ENCODE data around the gene GLUD1. TPM values are rescaled to one million over a fixed set of nuclear protein-coding genes. Genes with fewer than 3 reads are reported as not detected.
"Not testable (repeated sequence)": the region's sequence is repeated elsewhere in the genome, so short reads cannot be mapped to it uniquely, and the experiment has no call there.

GLUD1 gene
- polyA plus RNA-seq, 3 donors, result 139 to 191 (median 155) TPM

DNA sequence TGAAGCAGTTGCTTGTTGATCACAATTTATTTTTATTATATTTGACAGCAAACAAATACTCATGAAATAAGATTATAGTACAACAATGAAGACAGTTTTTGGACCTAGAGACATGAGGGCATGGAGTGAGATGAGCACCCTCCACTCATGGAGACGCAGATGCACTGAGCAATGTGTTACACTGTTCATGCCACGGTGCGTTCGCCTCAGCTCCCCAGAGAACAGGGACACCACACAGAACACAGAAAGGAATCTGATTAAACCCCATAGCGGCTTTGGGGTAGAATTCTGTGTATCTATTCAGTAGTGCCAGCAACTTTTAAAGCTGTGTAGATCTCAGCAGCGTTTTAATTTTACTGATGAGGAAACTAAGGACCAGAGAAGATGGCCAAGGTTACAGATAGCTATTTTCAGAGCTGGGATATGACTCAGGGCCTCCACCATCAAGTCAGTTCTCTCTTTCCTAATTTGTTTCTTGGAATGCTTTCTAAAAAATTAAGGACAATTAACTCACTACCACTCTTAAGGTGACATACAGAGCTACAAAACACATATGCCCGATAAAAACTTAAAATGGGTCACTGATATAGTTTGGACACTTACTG lies 41.0 kb downstream of the GLUD1 start:
- DNase-seq (ENCODE audit: low read depth in 3 of 3, low spot score in 2 of 3), result no peak

DNA sequence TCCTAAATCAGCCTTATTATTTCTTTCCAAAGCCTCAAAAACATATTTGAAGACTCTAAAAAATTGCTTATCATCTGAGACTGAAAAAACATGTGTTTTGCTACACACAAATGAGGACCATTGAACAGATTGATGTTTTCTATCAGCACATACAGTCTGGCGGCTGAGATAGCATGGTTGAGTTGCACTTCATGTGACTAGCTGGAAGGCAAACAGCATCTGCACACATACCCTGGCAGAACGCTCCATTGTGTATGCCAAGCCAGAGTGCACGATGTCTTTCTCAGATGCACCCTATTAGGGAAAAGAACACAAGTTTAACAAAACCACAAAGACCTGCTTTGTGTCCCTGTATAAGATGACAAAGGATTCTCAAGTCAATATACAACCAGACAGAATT lies 41.5 kb downstream of the GLUD1 start:
- no peak for DNase-seq (ENCODE audit: low read depth in 3 of 3, low spot score in 2 of 3)

DNA sequence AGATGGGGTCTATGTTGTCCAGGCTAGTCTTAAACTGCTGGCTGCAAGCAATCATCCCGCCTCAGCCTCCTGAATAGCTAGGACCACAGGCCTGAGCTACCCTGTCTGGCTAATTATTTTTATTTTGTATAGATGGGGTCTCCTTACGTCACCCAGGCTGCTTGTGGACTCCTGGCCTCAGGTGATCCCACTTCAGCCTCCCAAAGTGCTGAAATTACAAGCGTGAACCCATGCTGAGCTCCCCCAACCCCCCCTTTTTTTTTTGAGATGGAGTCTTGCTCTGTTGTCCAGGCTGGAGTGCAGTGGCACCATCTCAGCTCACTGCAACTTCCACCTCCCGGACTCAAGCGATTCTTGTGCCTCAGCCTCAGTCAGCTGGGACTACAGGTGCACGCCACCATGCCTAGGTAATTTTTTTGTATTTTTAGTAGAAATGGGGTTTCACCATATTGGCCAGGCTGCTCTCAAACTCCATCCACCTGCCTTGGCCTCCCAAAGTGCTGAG lies 49.2 kb downstream of the GLUD1 start:
- no peak for DNase-seq (ENCODE audit: low read depth in 3 of 3, low spot score in 2 of 3)

DNA sequence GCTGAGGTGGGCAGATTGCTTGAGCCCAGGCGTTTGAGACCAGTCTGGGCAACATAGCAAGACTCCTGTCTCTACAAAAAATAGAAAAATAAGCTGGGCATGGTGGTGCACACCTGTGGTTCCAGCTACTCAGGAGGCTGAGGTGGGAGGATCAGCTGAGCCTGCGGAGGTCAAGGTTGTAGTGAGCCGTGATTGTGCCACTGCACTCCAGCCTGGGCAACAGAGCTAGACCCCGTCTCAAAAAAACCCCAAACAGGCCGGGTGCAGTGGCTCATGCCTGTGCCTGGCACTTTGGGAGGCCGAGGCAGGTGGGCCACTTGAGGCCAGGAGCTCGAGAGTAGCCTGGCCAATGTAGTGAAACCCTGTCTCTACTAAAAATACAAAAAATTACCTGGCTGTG lies 51.1 kb downstream of the GLUD1 start:
- not testable (repeated sequence) for DNase-seq (ENCODE audit: low read depth in 3 of 3, low spot score in 2 of 3)

DNA sequence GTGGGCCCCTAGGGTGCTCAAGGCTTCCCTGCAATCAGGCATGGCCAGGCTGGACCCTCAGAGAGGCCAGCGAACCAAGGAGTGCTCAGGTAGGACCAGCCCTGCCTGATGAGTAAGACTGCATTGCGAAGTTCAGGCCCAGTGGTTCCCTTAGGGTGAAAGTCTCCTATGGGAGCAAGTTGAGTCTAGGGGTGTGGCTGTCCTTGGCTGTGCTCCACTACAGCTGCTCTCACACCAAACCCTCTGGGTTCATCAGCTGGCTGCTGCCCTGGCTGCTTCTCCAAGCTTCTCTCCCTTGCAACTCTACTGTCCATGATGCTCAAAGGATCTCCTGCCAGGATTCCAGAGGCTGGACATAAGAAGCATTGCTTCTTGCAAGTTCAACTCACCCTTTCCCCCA lies 55.9 kb downstream of the GLUD1 start:
- DNase-seq (ENCODE audit: low read depth in 3 of 3, low spot score in 2 of 3), result no peak

DNA sequence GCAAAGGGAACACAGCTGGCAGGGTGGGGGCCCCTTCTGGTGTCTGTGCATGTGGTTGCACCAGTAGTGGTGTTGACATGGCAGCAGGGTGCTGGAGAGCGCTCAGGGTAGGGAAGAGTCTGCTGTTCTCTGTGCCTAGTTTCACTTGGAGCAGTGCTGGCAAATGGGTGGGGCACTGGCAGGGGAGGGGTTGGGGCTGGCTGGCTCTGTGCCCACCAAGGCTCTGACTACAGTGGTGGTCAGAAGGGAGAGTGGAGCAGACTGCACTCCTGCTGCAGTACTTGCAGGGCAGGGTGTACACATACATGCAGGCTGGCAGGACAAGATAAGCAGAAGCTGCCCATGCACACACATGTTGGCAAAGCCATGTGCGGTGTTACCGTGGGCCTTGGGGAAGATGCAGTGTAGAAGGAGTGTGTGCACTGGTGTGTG lies 56.3 kb downstream of the GLUD1 start:
- DNase-seq (ENCODE audit: low read depth in 3 of 3, low spot score in 2 of 3), result no peak

DNA sequence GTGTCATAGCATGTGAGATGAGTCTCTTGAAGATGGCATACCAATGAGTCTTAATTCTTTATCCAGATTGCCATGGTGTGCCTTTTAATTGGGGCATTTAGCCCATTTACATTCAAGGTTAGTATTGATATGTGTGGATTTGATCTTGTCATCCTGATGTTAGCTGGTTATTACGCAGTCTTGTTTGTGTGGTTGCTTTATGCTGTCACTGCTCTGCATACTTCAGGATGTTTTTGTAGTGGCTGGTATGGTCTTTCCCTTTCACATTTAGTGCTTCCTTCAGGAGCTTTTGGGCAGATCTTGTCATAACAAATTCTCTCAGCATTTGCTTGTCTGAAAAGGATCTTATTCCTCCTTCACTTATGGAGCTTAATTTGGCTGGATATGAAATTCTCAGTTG lies 58.0 kb downstream of the GLUD1 start:
- DNase-seq (ENCODE audit: low read depth in 3 of 3, low spot score in 2 of 3), result no peak

DNA sequence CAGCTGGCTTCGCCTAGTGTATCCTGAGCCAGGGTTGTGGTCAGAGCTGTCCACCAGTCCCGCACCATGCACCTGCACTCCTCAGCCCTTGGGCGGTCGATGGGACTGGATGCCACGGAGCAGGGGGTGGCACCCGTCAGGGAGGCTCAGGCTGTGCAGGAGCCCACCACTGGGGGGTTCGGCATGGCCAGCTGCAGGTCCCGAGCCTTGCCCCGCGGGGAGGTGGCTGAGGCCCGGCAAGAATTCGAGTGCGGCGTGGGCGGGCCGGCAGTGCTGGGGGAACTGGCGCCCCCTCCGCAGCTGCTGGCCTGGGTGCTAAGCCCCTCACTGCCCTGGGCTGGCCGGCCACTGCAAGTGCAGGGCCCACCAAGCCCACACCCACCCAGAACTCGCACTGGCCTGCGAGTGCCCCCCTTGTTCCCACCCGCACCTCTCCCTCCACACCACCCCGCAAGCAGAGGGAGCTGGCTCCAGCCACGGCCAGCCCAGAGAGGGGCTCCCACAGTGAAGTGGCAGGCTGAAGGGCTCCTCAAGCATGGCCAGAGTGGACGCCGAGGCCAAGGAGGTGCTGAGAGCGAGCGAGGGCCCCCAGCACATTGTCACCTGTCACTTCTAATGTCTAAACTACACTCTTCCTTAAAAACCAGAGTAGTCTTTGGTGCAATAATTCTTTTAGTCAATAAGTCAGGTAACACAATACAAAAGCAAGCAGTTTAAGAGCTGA lies 63.6 kb downstream of the GLUD1 start:
- no peak for DNase-seq (ENCODE audit: low read depth in 3 of 3, low spot score in 2 of 3)

DNA sequence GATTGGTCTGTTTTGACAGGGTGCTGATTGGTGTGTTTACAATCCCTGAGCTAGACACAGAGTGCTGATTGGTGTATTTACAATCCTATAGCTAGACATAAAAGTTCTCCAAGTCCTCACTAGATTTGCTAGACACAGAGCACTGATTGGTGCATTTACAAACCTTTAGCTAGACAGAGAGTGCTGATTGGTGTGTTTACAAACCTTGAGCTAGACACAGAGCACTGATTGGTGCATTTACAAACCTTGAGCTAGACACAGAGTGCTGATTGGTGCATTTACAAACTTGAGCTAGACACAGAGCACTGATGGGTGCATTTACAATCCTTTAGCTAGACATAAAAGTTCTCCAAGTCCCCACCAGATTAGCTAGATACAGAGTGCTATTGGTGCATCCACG lies 64.2 kb downstream of the GLUD1 start:
- DNase-seq (ENCODE audit: low read depth in 3 of 3, low spot score in 2 of 3), result not testable (repeated sequence)

DNA sequence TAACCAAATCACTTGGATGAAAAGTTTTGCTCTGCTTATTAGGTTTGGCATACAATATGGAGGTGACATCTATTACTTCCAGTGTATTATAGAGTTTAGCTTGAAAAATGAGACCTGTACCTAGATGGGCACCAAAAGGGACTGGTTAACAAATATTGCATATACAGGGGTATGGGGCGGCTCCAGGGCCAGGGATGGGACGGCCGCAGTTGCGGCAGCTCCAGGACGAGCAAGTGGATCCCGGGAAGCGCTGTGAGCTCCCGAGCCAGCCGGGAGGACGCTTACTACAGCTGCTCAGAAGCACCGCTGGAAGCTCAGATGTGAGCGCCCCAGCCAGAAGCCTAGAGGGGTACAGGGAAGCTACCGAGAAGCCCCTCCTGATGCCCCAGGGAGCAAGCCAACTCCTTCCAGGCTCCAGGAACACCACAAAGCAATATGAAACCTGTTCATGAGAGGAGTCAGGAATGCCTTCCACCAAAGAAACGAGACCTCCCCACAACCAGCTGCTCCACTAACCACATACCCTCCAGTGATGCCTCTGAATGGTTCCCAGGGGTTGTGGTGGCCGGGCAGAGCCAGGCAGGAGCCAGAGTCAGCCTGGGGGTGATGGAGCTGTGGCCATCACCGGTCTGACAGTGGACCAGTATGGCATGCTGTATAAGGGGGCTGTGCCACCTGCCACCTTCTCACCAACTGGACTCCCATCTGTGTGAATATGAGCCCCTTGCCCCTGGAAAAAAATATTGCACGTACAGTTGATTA lies 67.7 kb downstream of the GLUD1 start:
- DNase-seq (ENCODE audit: low read depth in 3 of 3, low spot score in 2 of 3), result not testable (repeated sequence)

DNA sequence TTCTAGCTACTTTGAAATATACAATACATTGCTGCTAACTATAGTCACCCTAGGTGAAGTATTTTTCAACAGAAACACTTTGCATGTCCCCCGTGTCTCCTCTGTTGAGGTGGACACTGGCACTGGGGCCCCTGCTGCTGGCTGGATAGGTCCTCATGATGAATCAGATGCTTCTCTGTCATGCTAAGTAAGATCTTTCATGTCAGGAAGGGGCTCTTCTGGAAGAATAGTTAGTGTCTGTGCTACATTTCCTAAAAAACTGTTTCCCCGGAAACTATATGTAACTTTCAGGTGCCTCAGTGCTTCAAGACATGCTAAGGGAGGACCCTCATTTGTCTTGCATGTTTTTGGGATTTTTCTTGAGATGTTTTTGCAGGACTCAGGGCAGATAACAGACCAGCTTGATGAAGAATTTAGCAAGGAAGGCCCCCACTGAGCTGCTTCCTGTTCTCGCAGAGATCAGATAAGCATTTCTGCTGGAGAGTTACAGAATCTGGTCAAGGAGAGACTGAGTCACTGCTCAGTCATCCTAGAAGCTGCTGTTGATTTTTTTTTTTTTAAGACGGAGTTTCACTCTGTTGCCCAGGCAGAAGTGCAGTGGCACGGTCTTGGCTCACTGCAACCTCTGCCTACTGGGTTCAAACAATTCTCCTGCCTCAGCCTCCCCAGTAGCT lies 69.2 kb downstream of the GLUD1 start:
- DNase-seq (ENCODE audit: low read depth in 3 of 3, low spot score in 2 of 3), result not testable (repeated sequence)

DNA sequence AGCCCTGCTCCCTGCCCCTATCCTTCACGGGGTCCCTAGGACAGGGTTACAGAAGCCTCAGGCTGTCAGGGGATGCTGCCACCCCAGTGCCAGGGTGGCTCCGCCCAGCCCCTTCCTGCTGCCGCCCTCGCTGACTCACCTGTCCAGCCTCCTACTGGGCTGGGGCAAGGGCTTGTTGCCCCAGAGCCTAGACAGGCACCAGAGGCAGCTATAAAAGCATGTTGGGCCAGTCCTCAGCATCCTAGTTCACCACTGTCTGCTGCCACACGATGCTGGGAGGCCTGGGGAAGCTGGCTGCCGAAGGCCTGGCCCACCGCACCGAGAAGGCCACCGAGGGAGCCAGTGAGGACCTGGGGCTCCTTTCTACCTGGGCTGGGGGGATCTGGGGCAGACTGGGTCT lies 74.6 kb downstream of the GLUD1 start, which contains the start of gene FAM25A:
TSS of gene FAM25A (plus strand) at position 239 of the 400 bp plus-strand sequence. CDS start at position 270, 31 bp downstream.
- DNase-seq (ENCODE audit: low read depth in 3 of 3, low spot score in 2 of 3), result not testable (repeated sequence)

DNA sequence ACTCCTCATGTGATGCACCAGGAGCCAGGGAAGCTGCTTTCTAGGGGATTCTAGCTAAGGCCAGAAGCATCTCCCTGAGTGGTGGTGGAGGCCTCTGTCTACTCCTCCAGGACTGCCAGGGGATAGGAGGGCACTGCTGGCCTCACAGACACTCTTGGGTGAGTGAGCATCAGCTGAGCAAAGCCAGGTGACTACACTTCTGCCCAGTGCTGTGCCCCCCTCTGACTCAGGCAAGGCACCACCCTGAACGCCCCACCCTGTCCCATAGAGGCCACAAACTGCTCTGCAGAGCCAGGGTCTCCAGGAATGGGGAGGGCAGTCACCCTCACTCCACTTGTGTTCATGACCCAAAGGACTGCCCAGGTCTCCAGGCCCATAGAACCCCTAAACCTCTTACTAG lies 75.1 kb downstream of the GLUD1 start:
- DNase-seq (ENCODE audit: low read depth in 3 of 3, low spot score in 2 of 3), result not testable (repeated sequence)

DNA sequence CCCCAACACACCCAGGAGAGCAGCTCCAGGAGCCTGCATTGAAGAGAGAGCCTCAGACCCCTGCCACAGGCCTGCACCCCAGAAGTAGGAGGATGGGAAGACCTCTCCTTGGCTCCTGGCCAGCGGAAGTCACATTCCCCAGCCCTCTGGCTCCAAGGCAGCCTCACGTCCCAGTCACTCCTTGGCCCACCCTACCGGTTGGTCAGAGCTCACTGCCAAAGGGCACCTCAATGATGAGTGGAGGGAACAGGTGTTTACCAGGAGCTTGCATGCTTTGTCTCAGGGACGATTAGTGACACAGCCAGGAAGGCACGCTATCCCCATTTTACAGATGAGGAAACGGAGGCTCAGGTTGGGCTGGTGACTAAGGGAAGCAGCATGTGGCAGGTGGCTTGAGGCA lies 75.6 kb downstream of the GLUD1 start:
- DNase-seq (ENCODE audit: low read depth in 3 of 3, low spot score in 2 of 3), result not testable (repeated sequence)

DNA sequence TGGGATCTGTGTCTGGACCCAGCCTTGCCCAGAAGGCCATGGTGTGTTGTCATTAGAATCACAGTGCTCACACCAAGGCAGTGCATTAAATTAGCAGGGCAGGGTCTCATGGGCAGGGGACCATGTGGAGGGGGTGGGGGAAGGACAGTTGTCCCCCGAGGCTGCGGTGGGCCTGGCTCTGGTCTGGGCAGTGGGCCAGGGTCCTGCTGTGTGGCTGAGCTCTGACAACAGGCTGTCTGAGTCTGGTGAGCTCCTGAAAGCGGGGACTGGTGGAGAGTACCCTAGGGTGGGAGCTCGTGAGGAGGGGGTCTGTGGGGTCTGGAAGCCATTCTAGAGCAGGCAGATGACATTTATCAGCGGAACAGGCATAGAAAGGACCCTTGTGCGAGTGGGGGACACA lies 76.5 kb downstream of the GLUD1 start:
- not testable (repeated sequence) for DNase-seq (ENCODE audit: low read depth in 3 of 3, low spot score in 2 of 3)

DNA sequence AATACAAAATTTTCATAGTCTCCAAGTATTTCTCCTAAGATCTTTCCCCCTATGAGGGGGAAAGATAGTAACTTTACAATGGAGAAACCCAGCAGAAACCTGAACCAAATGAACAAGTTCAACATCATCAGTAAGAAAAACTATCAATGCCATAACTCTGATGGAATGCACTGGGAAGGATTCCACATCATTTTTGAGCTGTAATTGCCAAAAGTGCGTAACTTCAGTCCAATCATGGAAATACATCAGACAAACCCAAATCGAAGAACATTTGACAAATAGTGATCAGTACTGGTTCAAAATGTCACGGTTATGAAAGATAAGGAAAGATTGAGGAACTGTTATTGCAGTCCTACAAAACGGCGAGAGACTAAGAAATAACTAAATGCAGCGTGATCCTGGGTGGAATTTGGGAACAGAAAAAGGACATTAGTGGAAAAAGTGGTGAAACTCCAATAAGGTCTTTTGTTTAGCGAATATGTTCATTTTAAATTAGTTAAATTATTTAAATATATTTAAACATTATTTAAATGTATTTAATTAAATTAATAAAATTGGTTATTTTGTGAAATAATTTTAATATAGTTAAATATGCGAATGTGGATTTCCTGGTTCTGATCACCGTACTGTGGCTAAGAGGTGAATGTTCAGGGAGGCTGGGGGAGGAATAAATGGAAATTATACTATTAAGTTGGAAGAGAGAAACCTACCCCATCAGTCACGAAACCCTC lies 79.5 kb downstream of the GLUD1 start:
- DNase-seq (ENCODE audit: low read depth in 3 of 3, low spot score in 2 of 3), result not testable (repeated sequence)

DNA sequence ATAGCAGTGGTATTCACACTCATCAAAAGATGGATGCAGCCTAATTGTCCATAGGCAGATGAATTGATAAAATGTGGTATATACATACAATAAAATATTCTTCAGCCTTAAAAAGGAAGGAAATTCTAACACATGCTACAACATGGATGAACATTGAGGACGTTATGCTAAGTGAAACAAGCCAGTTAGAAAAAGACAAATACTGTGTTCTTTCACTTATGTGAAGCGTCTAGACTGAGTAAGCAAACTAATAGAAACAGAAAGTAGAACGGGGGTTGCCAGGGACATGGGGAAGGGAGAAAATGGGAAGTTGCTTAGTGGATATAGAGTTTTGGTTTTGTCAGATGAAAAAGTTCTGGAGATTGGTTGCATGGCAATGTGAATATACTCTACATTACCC lies 81.1 kb downstream of the GLUD1 start:
- not testable (repeated sequence) for DNase-seq (ENCODE audit: low read depth in 3 of 3, low spot score in 2 of 3)

DNA sequence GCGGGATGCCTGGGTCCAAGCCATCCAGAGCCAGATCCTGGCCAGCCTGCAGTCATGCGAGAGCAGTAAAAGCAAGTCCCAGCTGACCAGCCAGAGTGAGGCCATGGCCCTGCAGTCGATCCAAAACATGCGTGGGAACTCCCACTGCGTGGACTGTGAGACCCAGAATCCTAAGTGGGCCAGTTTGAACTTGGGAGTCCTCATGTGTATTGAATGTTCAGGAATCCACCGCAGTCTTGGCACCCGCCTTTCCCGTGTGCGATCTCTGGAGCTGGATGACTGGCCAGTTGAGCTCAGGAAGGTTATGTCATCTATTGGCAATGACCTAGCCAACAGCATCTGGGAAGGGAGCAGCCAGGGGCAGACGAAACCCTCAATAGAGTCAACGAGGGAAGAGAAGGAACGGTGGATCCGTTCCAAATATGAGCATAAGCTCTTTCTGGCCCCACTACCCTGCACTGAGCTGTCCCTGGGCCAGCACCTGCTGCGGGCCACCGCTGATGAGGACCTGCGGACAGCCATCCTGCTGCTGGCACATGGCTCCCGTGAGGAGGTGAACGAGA lies 85.4 kb downstream of the GLUD1 start:
- not testable (repeated sequence) for DNase-seq (ENCODE audit: low read depth in 3 of 3, low spot score in 2 of 3)

DNA sequence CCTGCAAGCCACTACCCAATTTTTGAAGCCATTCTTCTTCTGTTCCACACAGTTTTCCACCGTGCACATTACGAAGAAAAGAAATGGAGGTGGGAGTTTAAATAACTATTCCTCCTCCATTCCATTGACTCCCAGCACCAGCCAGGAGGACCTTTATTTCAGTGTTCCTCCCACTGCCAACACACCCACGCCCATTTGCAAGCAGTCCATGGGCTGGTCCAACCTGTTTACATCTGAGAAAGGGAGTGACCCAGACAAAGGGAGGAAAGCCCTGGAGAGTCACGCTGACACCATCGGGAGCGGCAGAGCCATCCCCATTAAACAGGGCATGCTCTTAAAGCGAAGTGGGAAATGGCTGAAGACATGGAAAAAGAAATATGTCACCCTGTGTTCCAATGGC lies 86.3 kb downstream of the GLUD1 start:
- DNase-seq (ENCODE audit: low read depth in 3 of 3, low spot score in 2 of 3), result not testable (repeated sequence)

DNA sequence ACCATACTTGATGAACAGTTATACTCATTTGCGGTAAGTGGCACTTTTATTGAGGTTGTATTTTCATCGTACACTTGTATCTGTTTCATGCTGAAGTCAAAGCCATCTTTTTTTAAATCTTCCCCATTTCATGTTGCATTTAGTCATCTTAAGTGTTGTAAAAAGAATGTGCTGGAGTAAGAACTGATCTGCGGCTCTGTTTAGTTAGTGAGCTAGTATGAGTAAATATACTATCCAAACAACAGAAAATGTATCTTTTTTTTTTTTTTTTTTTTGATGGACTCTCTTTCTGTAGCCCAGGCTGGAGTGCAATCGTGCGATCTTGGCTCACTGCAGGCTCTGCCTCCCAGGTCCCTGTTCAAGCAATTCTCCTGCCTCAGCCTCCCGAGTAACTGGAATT lies 87.0 kb downstream of the GLUD1 start:
- DNase-seq (ENCODE audit: low read depth in 3 of 3, low spot score in 2 of 3), result not testable (repeated sequence)

Data from right renal cortex interstitium (tissue), 3 donors.